HG02623 (cell line): ENCODE measurements around the gene SUGT1.

Experiments used
- ATAC-seq: cut with Tn5 transposase; IDR thresholded peaks from one replicate; pipeline ENCODE4 v1.9.1; 2021; ENCODE audit warnings: moderate library complexity; ENCODE audit not compliant: unreplicated experiment

Gene SUGT1

GRCh38 chr13:52736891-52737290, 84.3 kb downstream of the SUGT1 start:
- ATAC-seq = no peak

GRCh38 chr13:52737451-52737850, 84.8 kb downstream of the SUGT1 start:
- no peak for ATAC-seq

- ATAC-seq = no peak
These were observed 85.3 kb downstream of the SUGT1 start for GRCh38 chr13:52737965-52738364.

- no peak for ATAC-seq
These were observed 86.3 kb downstream of the SUGT1 start for GRCh38 chr13:52738719-52739467.

GRCh38 chr13:52739468-52740071, 86.9 kb downstream of the SUGT1 start, which contains the start of gene CNMD:
Gene CNMD (minus strand): TSS chr13:52739820. CDS start chr13:52739701, 119 bp downstream.
- ATAC-seq = no peak

- no peak for ATAC-seq
These were observed 90.9 kb downstream of the SUGT1 start for GRCh38 chr13:52743569-52743968.

GRCh38 chr13:52743988-52744387, 91.4 kb downstream of the SUGT1 start:
- no peak for ATAC-seq

GRCh38 chr13:52744842-52745375, 92.3 kb downstream of the SUGT1 start:
- no peak for ATAC-seq

- no peak for ATAC-seq
These were observed 93.5 kb downstream of the SUGT1 start for GRCh38 chr13:52746141-52746540.

- no peak for ATAC-seq
These were observed 96.8 kb downstream of the SUGT1 start for GRCh38 chr13:52749419-52749818.
